Activated CD4-positive, alpha-beta T cell treated with anti-CD3 and anti-CD28 coated beads for 4 hours (primary cell): ENCODE measurements around the gene GPR68.
"Not testable (repeated sequence)": the region's sequence is repeated elsewhere in the genome, so short reads cannot be mapped to it uniquely, and the experiment has no call there.

ENCODE experiments used
- DNase-seq, 2 donors: peaks; one replicate each; pipeline ENCODE4 v3.0.0-alpha.2; 2020

Gene GPR68

DNA sequence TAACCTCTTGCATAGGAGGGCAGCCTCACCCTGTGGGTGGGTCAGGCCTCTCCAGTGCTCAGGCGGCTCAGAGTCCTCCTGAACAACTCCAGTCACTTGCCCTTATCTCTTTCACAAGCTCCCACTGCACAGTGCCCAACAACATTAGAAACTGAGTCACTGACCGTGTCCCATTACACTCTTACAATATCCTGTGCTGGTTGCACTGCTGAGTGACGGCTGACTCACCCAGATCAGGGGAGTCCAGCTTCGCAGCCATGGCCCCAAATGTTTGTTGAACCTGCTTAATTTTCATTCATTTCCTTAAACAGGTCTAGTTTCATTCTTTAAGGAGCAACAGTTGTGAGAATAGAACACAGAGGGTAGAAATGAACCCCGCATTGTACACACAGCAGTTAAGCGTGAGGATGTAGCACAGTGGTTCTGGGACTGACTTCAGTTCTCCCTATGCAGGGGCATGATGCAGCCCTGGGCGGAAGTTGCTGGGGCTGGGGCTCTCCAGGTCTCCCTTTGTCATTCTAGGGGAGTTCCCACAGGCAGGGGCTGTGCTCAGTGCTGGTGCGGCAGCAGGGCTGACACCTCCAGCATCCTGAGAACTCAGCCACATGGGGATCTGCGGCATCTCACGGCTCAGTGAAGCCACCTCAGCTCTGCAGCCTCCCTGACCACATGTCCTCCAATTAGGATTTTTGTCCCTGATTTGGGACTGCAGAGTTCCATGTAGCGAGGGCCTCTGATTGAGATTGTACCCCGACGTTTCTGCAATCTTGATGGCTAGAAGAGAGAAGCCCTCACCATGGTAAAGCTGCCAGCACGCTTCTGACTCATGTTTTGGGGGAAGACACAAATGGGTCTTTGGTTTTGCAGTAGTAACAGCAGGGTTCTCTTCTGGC is 16.1 kb downstream of the GPR68 start:
- DNase-seq, result peak; percentile 79 to 85

DNA sequence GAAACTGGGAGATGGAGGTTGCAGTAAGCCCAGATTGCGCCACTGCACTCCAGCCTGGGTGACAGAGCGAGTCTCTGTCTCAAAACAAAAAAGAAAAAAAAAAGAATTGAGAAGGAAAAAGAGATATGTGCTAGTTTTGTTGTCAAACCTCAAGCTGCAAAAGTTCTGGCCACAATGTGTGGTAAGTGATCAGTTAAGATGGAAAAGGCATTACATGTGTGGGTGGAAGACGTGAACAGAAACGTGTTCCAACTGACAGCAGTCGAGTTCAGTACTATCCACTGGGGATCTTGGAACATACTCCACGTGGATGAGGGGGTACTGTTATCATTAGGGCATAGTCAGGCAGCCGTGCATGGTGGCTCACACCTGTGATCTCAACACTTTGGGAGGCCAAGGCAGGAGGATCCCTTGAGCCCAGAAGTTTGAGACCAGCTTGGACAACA is 17.3 kb downstream of the GPR68 start:
- peak in 1 of 2 donors; percentile 22 for DNase-seq

DNA sequence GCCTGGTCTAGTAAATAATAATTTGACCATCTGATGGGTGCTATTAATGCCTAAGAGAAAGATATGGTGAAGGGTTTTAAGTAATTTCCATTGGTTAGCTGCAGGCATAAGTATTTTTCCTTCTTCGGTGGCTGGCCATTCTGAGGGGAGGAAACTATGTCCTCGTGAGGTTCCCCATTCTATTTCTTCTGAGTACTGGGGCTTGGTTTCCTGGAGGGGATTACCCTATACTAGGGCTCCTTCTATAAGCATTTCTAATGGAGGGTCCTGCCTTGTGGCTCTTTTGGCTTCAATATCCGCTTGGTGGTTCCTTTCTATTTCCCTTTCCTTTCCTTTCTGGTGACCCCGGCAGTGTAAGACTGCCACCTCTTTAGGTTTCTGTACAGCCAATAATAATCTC is 18.1 kb downstream of the GPR68 start:
- DNase-seq, result not testable (repeated sequence)

DNA sequence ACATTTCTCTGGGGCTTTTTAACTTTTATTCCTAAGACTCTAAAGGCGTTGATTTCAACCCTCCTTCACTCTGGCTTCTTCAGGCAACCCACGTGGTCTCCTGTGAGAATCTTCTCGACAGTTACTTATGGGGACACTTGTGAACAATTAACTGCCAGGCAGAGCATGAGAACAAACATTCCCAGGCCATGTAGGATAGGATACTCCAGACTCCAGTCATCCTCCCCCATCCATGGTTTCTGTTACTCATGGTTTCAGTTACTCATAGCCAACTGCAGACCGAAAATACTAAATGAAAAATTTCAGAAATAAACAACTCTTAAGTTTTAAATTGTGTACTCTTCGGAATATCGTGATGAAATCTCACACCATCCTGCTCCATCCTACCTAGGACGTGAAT is 19.5 kb downstream of the GPR68 start:
- no peak for DNase-seq

DNA sequence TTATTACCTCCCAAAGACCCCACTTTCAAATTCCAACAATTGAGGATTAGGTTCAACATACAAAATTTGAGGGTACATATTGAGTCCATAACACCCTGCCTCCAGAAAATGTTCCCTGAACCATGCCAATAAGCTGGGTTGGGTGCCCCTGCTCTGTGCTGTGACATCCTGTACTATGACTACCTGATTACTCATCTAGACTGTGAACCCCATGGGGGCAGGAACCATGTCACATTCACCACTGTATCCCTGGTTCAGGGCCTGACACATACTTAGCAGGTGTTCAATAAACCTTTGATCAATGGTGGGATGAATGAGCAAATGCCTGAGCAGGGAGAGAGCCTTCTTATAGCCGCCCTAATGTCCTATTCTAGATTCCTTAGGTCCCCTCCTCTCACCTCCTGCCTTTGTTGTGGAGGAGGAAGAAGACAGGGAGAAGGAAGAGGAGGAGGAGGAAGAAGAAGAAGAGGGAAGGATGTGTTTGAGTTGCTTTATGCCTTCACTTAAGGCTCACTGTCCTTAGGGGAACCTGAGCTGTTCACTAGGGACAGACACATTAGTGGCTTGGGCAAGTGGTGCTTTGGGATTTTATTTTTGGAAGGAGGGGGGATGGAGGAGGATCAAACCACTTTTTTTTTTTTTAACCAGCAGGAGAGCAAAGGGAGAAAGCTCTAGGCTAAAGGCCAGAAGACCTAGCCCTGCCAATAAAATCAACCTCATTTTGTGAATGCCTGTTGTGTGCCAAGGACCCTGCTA is 21.3 kb downstream of the GPR68 start:
- DNase-seq, result peak; percentile 45 to 59

DNA sequence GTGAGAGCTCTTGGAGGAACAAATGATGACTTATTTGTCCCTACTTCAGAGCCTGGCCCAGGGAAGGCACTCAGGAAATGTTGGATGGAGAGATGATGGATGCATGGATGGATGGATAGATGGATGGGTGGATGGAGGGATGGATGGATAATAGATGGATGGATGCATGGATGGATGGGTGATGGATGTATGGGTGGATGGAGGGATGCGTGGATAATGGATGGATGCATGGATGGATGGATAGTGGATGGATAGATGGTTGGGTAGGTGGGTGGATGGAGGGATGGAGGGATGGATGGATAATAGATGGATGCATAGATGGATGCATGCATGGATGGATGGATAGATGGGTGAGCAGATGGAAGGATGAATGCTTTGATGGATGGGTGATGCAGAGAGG is 23.2 kb downstream of the GPR68 start:
- DNase-seq, result no peak

DNA sequence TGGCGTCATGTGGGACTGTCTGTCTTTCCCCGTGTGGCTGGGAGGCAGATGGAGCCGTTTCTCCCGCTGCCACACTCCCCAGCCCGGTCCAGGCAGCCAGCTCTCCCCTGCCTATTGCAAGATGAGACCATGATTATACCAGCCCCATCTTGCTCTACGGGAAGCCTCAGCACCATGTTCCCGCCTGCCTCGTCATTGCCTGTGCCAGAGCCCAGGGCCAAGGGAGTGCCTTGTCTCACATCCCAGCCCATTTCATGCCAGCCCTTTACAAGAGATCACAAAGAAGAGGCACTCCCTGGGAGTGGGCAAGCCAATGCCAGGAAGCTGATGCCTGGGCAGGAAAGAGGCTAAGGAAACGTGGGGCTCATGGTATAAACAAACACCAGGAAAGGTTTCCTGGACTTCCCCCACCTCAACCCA is 23.9 kb downstream of the GPR68 start:
- DNase-seq, result no peak

DNA sequence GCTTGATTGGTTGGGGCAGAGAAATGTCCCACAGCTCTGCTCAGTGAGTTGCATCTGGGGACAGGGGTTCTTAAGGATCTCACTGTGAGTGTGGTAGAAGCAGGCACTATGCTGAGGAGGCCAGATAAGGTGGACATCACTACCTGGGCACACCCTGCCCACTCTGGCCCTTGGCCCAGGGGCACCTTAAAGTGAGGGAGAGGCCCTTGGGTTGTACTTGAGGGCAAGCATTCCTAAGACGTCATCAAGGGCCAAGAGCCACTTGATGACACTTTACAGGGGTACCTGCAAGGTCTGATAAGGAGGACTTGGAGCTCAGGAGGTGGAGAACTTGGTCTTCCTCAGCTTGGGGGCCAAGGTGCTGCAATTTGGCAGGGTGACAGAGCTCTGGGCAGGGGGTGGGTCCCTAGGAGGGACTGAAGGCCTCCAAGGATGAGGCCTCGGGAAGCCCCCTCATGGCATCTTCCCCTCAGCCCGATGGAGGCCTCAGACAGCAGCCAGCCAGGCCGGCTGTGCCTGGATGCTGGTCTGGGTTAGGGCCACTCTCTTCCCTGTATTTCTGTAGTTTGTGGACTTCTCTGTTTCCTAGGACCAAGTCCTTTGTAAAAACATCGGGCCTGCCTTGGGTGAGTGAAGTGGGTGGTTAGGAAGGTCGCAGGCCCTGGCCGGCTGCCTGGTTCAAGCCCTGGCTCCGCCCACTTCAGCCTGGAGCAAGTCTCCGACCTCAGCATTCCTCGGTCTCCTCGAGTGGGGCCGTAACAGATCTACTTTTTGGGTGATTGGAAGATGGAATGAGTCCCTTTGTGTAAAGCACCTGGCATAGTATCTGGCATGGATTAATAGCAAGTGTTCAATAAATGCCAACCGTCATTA is 24.8 kb downstream of the GPR68 start:
- no peak for DNase-seq

DNA sequence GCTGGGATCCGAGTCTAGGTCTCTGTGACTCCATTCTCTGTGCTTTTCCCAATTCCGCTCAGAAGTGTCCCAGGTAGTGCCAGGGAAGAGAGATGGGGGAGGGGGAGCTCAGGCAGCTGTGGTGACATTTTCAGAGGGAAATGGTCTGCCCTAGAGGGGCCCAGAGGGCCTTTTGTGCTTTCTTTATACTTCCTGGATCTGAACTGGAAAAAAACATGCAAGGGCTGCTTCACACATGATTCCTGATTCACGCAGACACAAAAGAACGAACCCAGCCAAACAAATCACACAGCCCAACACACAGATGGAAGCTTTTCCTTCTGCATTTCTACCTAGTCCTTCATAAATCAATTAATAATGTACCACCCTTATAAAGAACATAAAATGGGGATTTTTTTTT is 26.5 kb downstream of the GPR68 start:
- no peak for DNase-seq

DNA sequence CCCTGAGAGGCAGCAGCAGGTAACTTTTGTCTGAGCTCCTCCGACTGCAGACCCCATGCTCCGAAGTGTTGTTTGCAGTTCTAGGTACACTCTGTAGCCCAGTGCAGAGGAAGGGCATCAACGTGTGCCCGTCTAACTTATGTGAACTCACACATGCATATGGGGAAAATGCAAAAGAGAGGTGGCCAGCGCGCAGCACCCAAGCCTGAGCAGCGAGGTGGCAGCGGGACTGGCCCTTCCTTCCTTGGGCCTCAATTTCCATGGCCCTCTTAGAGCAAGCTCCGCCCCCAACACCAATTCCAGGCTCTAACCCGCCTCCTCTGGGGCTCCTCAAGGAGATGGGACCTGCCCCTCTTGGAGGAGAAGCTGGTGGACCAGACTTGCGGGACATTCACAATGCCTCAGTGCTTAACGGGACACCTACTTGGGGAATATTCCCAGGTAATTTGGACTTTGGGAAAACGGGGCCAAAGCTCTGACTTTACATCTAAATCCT is 27.7 kb downstream of the GPR68 start:
- no peak for DNase-seq

DNA sequence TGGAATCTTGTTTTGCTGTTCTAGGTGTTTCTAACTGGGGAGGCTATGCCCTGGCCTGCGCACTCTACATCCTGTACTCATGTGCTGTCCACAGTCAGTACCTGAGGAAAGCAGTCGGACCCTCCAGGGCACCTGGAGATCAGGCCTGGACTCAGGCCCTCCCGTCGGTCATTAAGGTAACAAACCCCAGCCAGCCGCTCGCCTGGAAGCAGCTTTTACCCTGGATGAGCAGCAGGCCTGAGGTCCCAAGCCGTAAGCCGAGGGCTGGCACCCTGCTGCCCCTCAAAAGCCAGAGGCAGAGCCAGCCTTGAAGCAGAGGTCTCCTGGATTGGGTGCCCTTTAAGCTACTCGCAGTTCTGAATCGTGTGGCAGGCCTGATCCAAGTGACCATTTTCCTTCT is 29.1 kb downstream of the GPR68 start:
- no peak for DNase-seq

DNA sequence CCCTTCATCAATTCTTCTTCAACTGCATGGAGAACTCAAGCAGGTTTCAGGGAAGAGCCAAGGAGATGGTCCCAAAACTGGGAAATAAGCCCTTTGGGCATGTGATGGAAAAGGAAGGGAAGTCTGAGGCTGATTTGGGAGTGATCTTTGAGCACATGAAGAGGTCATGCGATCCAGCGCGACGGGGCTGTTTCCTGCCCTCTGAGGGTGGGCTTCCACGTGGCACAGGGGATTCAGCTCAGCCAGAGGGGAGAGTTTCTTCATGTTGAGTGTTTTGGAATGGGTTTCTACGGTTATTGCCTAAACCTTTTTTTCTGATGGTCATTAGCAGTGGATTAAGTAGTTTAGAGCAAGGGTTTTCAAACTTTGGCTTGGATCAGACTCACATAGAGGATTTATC is 30.2 kb downstream of the GPR68 start:
- DNase-seq, result no peak

DNA sequence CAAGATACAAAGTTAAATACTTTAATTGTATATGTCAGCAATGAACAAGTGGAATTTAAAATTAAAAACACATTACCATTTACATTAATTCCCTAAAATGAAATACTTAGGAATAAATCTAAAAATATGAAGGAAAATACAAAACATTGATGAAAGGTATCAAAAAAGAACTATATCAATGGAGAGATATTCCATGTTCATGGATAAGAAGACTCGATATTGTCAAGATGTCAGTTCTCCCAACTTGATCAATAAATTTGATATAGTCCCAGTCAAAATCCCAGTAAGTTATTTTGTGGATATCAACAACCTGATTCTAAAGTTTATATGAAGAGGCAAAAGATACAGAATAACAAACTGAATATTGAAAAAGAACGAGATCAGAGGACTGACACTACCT is 33.5 kb downstream of the GPR68 start:
- DNase-seq, result no peak

DNA sequence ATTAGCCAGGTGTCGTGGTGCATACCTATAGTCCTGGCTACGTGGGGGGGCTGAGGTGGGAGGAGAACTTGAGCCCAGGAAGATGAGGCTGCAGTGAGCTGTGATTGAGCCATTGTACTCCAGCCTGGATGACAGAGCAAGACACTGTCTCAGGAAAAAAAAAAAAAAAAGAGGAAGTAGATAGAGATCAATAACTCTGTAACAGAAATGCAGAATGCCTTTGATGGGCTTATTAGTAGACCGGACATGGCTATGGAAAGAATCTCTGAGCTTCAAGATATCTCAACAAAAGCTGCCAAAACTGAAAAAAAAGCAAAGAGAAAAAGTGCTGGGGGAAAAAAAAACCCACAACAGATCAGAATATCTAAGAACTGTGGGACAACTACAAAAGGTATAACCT is 37.5 kb downstream of the GPR68 start:
- no peak for DNase-seq

DNA sequence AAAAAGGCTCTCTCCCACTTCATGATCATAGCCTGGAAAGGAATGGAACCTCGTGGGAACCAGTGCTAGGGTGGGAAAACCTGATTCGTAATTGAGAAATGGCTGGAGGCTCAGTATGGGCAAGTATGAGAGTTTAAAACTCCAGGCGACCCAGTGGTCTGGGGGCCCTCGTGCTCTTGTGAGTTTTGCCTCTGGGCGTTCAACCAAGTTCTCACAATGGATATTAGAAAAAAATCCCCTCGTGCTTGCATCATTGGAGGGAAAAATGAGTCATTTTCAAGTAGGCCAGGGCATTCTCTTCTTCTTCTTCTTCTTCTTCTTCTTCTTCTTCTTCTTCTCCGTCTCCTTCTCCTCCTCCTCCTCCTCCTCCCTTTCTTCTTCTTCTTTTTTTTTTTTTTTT is 39.0 kb downstream of the GPR68 start:
- DNase-seq, result no peak

DNA sequence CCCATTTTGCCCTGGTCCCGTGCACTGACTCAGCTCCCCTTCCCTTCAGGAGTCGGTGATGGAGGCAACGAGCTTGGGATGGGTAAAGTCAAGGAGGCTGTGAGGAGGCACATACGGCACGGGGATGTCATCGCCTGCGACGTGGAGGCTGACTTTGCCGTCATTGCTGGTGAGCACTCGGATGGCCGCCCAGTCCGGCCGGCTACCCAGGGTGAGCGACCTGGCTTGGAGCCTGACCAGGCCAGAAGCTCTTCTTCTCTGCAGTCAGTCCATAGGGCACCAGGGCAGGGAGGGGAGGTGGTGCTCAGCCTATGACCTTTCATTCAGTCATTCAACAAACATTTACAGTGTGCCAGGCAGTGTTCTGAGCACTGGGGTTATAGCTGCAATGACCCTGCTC is 39.8 kb downstream of the GPR68 start:
- no peak for DNase-seq

DNA sequence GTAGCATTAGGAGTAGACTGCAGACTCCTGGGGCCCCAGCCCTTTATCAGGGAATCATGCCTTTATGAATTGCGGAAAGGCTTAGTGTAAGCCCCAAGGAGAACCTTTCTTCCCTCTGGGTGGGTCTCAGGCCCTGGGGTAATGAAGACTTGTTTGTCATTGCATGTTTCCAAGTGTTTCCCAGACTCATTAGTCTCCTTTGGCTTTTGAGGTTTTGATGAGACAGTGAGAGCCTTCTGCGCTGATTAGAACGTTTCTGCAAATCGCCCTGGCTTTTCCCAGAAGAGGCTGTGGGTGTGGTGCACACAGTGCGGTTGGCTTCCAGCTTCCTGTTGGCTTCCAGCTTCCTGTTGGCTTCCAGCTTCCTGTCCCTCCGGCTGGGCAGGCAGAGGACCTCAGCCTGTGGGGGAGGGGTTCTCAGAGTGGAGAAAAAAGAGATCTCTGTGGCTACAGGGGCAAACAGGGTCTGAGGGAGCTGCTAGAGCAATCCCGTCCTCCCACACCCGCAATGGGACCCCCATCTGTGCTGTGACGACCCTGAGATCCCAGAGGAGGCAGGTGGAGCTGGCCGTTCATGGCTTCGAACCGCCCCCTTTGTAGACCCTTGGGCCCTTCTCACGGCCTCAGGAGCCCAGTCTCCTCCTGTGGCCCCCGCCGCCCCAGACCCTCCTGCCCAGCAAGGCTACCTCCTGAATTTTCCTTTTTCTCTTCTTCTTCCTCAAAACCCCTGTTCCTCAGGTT is 42.1 kb downstream of the GPR68 start:
- peak in 1 of 2 donors; percentile 5 for DNase-seq

DNA sequence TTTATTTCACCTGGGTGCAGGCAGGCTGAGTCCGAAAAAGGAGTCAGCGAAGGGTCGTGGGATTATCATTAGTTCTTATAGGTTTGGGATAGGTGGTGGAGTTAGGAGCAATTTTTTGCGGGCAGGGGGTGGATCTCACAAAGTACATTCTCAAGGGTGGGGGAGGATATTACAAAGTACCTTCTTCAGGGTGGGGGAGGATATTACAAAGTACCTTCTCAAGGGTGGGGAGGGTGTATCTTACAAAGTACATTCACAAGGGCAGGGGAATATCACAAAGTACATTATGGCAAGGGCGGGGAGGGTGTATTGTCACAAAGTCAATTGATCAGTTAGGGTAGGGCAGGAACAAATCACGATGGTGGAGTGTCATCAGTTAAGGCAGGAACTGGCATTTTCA is 43.7 kb downstream of the GPR68 start:
- not testable (repeated sequence) for DNase-seq

DNA sequence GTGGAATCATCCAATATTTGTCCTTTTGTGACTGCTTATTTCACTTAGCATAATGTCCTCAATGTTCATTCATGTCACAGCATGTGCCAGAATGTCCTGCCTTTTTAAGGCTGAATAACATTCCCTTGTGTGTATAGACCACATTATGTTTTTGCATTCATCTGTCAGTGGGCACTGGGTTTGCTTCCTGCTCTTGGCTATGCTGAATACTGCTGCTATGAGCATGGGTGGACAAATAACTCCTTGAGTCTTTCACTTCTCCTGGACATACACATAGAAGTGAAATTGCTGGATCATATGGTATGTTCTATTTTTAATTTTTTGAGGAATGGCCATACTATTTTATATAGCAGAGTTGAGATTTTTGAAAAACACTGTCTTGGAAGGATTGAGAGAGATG is 46.9 kb downstream of the GPR68 start:
- no peak for DNase-seq

DNA sequence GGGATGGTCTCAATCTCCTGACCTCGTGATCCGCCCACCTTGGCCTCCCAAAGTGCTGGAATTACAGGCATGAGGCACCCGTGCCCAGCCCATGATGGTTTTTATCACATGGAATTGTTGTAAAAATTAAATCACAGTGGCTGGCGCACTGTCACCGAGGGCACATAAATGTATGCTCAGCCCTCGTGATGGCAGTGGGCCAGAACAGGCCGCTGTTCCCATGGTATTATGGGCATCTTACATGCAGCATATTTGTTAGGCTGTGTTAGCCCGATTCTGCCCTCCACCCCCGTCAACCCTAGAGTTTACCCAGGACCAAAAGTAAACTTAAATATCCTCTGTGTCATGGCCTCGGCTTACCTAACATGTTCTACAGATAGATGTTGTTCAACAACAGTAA is 48.6 kb downstream of the GPR68 start:
- no peak for DNase-seq

DNA sequence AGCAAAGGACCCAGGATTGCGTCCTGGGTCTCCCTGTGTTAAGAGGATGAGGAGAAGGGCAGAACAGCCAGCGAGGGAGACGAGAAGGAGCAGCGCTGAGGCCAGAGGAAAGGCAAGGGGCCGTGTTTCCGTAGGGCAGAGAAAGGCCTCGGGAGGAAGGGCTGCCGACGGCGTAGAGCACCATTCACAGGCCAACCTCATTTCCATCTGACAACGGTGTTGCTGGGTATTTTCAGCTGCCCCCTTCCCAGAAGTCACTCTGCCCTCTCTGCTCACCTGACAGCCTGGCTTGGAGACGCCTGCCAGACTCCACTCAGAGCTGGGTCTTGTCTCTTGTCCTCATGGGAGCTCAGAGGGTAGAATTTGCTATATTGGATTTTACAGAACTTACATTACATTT is 51.4 kb downstream of the GPR68 start:
- DNase-seq, result no peak

DNA sequence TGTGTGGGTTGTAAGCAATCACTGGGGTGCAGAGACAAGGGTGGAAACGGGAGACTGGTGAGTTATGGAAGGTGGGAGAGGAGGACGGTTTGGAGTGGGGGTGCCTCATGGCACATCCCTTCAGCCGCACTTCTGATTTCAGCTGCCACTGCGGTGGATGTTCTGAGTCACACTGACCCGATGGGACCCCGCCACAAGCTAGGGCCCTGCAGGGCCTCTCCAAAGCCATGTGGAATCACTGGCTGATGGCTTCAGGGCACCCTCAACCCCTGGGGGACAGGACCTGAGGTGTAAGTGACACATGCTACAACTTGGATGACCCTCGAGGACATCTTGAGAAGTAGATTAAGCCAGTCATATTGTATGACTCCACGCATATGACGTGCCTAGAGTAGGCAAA is 53.7 kb downstream of the GPR68 start:
- DNase-seq, result no peak
